HFF-Myc (cell line): Measurements from ENCODE around the gene SFMBT1.
"Not testable (repeated sequence)": the region's sequence is repeated elsewhere in the genome, so short reads cannot be mapped to it uniquely, and the experiment has no call there.

ENCODE experiments used
- DNase-seq: peaks from one replicate; pipeline ENCODE4 v3.0.0-alpha.2; 2011; ENCODE audit warnings: low read depth; ENCODE audit errors: extremely low read depth
- H3K4me3 ChIP-seq: replicated peaks from 2 replicates; pipeline ENCODE4 v1.5.1; 2011; ENCODE audit warnings: low read depth, mild to moderate bottlenecking, control low read depth, low read length
- TF ChIP-seq, protein P1 (sequence below): IDR thresholded peaks from 2 replicates; pipeline ENCODE4 v1.5.1; 2012; ENCODE audit warnings: mild to moderate bottlenecking, low read depth, low read length, control low read depth; ENCODE audit errors: missing control alignments

Gene SFMBT1

DNA sequence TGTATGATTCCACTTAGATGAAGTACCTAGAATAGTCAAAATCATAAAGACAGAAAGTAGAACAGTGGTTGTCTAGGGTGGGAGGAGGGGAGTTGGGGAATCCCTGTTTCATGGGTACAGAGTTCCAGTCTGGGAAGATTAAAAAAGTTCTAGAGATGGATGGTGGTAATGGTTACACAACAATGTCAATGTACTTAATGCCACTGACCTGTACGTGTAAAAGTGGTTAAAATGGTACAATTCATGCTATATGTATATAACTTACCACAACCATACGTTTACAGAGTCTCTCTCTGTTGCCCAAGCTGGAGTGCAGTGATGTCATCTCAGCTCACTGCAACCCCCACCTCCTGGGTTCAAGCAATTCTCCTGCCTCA, 6.5 kb downstream of the SFMBT1 start:
- no peak overlapping the region for H3K4me3 ChIP-seq
- DNase-seq = no peak
- TF ChIP-seq, protein P1, sequence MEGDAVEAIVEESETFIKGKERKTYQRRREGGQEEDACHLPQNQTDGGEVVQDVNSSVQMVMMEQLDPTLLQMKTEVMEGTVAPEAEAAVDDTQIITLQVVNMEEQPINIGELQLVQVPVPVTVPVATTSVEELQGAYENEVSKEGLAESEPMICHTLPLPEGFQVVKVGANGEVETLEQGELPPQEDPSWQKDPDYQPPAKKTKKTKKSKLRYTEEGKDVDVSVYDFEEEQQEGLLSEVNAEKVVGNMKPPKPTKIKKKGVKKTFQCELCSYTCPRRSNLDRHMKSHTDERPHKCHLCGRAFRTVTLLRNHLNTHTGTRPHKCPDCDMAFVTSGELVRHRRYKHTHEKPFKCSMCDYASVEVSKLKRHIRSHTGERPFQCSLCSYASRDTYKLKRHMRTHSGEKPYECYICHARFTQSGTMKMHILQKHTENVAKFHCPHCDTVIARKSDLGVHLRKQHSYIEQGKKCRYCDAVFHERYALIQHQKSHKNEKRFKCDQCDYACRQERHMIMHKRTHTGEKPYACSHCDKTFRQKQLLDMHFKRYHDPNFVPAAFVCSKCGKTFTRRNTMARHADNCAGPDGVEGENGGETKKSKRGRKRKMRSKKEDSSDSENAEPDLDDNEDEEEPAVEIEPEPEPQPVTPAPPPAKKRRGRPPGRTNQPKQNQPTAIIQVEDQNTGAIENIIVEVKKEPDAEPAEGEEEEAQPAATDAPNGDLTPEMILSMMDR = no peak

GRCh38 chr3:53038679-53039375, 7.0 kb downstream of the SFMBT1 start:
- TF ChIP-seq, protein P1 = no peak
- DNase-seq = no peak

GRCh38 chr3:53035825-53036619, 9.9 kb downstream of the SFMBT1 start:
- TF ChIP-seq, protein P1 = no peak
- DNase-seq = no peak
- H3K4me3 ChIP-seq = no peak overlapping the region

More at GRCh38 chr3:53038679-53039375, 7.0 kb downstream of the SFMBT1 start:
- no peak overlapping the region for H3K4me3 ChIP-seq

DNA sequence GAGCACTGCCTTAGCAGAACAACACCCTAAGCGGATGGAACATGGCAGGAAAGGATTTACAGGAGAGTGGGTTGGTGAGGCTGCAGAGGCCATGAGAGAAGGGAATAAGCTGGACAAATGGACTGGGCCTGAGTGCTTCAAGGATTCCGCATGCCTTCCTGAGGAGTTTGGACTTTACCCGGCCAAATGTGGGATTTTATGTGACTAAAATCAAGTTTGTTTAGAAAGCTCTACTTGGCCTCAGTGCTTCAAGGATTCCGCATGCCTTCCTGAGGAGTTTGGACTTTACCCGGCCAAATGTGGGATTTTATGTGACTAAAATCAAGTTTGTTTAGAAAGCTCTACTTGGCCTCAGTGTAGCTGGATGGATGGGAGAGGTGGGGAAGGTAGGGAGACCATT, 10.9 kb downstream of the SFMBT1 start:
- DNase-seq, H3K4me3 ChIP-seq: not testable (repeated sequence)

DNA sequence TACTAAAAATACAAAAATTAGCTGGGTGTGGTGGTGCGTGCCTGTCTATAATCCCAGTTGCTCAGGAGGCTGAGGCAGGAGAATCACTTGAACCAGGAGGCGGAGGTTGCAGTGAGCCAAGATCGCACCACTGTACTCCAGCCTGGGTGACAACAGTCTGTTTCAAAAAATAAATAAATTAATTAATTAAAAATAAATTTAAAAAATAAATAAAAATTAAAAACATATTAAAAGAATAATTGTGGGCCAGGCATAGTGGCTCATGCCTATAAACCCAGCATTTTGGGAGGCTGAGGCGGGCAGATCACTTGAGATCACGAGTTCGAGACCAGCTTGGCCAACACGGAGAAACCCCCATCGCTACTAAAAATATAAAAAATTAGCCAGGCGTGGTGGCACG, 11.5 kb downstream of the SFMBT1 start:
- H3K4me3 ChIP-seq, DNase-seq: not testable (repeated sequence)

- DNase-seq = no peak
- TF ChIP-seq, protein P1 = no peak
- H3K4me3 ChIP-seq = no peak overlapping the region
These were observed 13.3 kb downstream of the SFMBT1 start for GRCh38 chr3:53032609-53033008.

DNA sequence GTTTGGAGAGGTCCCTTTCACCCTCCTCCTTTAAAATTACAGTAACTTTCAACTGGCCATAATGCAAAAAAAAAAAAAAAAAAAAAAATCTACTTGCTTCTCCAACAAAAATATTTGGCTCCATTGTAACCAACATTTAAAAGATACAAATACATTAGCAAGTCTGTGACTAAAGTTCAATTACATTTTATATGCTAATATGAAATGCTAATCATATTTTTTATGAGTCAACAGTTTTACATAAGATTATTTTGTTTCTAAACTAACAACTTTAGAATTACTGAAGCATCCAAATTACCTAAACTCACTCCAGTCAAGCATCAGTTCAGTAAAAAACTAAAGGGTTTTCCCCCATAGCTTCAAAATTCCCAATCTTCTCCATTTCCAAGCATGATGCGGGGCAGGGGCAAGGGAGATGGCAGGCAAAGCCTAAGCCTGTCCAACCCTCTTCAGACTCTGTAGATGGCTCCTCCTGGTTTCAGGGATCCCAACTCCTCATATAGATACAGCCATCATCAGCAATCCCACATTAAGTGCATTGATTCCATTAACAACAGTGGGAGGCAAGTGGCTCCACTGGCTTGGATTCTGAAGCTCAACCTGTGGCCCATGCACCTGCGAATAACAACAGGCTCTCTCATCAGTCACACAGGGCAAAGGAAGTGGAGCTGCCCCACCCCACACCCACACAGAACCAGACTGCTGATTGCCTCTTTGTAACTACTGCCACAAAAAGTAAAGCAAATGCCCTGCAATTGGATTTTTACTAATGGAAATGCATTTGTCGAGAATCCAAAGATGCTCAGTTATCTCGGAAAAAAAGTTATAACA, 15.0 kb downstream of the SFMBT1 start:
- H3K4me3 ChIP-seq = no peak overlapping the region
- TF ChIP-seq, protein P1 = no peak
- DNase-seq = no peak
